Measurements from ENCODE around the gene PSME4.
"Not testable (repeated sequence)": the region's sequence is repeated elsewhere in the genome, so short reads cannot be mapped to it uniquely, and the experiment has no call there.

Gene PSME4

DNA sequence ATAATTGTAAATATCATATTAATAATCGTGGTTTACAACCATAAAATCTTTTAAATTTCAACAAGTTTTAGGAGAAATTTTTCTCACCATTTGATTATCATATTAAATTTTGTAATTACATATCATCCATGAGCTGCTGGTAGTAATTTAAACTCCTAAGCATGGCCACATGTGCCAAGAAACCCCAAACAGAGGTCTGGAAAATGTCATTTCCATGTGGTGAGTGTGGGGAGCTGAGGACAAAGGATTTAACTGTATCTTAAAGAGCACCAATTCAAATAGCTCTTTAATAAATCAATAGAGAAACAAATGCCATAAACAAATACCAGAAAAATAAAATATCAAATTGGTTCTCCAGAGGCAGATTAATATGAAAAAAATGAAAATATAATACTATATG, 26.3 kb downstream of the PSME4 start:
- H3K4me3 ChIP-seq (ENCODE audit: low read depth, low read length): no peak overlapping the region
- TF ChIP-seq, protein P1, sequence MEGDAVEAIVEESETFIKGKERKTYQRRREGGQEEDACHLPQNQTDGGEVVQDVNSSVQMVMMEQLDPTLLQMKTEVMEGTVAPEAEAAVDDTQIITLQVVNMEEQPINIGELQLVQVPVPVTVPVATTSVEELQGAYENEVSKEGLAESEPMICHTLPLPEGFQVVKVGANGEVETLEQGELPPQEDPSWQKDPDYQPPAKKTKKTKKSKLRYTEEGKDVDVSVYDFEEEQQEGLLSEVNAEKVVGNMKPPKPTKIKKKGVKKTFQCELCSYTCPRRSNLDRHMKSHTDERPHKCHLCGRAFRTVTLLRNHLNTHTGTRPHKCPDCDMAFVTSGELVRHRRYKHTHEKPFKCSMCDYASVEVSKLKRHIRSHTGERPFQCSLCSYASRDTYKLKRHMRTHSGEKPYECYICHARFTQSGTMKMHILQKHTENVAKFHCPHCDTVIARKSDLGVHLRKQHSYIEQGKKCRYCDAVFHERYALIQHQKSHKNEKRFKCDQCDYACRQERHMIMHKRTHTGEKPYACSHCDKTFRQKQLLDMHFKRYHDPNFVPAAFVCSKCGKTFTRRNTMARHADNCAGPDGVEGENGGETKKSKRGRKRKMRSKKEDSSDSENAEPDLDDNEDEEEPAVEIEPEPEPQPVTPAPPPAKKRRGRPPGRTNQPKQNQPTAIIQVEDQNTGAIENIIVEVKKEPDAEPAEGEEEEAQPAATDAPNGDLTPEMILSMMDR (IDR thresholded peaks at IDR 0.05; ENCODE audit: borderline replicate concordance, insufficient read depth, low read depth, low read length): no peak

DNA sequence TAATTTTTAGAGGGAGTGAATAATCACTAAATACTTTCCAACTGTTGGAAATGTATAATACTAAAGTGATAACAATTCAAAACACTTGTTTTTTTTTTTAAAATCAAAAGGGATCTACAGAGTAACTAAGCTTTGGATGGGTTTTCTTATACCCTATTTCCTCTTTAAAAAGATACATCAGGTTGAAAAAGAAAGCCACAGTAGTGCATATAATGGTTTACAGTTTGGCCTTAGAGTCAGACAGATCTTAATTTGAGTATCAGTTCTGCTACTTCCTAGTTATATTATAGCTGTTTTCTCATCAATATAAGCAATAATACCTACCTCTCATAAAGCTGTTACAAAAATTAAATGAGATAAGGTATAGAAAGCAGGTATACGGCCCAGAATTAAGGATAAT, 28.5 kb downstream of the PSME4 start:
- TF ChIP-seq, protein P1 (IDR thresholded peaks at IDR 0.05; ENCODE audit: borderline replicate concordance, insufficient read depth, low read depth, low read length): no peak
- no peak overlapping the region for H3K4me3 ChIP-seq (ENCODE audit: low read depth, low read length)

DNA sequence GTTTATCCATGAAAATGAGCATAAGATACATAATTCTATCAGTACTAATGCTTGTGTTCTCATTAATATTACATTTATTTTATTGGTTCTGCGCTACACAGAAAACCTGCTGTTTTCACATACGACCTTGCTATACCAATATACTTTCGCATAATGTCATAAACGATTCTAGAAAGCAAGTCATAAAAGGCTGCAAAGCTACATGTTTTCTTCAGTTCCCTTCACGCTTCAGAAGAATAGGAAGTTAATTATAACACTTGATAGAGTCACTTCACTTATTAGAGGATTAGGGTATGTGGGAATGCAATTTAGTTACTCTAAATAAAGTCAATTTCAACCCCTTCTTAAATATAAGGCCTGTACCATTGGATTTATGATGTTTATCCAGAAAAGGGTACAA, 29.0 kb downstream of the PSME4 start:
- TF ChIP-seq, protein P1 (IDR thresholded peaks at IDR 0.05; ENCODE audit: borderline replicate concordance, insufficient read depth, low read depth, low read length): no peak
- no peak overlapping the region for H3K4me3 ChIP-seq (ENCODE audit: low read depth, low read length)

DNA sequence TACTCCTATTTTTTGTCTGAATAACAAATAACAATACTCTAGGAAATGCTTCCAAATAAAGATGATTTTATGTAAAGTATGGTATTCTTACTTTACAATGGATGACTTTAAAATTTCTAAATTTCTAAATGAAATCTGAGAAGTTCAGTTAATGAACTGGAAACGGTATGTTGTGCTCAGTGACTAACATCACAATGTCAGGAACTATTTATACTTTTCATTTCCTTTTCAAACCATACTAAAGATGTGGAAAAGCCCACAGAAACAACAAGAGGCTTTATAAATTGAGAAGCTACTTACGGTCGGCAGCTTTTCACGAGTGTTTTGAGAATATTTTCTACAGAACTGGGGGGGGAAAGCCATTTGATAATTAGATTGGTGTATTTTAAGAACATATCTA, 31.1 kb downstream of the PSME4 start:
- TF ChIP-seq, protein P1 (IDR thresholded peaks at IDR 0.05; ENCODE audit: borderline replicate concordance, insufficient read depth, low read depth, low read length): no peak
- H3K4me3 ChIP-seq (ENCODE audit: low read depth, low read length): no peak overlapping the region

DNA sequence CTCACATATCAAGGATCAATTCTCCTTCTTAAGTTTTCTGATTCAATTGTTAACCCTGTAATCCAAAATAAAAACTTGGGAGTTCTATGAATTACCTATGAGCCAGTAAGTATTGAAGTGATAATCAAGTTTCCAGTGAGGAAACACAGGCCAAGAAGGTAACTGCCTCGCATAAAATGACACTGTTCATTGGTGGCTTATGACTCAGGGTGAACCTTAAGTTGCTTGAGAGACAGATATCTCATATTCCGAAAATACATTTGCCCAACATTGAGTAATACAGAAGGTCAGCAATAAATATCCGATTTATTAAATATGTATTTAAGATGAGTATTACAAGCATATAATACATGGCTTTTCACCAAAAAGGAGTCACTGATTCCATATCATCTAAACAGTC, 31.9 kb downstream of the PSME4 start:
- TF ChIP-seq, protein P1 (IDR thresholded peaks at IDR 0.05; ENCODE audit: borderline replicate concordance, insufficient read depth, low read depth, low read length): no peak

DNA sequence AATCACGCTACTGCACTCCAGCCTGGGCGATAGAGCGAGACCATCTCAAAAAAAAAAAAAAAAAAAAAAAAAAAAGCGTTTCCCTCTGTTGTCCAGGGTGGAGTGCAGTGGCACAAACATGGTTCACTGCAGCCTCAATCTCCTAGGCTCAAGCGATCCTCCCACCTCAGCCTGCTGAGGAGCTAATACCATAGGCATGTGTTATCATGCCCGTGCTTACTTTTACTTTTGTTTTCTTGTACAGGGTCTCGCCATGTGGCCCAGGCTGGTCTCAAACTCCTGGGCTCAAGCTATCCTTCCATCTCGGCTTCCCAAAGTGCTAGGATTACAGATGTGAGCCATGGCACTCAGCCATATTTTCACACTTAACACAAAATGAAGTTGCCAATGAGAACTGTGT, 37.5 kb downstream of the PSME4 start:
- TF ChIP-seq, protein P1 (IDR thresholded peaks at IDR 0.05; ENCODE audit: borderline replicate concordance, insufficient read depth, low read depth, low read length): no peak

More for the DNA sequence above, 31.9 kb downstream of the PSME4 start:
- H3K4me3 ChIP-seq (ENCODE audit: low read depth, low read length): no peak overlapping the region

DNA sequence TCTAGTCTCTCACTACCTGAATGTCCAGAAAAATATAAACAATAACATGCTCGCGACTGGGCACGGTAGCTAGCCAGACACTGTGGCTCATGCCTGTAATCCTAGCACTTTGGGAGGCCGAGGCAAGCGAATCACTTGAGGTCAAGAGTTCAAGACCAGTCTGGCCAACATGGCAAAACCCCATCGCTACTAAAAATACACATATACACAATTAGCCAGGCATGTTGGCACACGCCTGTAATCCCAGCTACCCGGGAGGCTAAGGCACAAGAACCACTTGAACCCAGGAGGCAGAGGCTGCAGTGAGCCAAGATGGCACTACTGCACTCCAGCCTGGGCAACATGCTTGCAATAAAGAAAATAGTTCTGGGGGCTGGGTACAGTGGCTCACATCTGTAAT, 44.5 kb downstream of the PSME4 start:
- H3K4me3 ChIP-seq (ENCODE audit: low read depth, low read length): not testable (repeated sequence)

More for the DNA sequence above, 37.5 kb downstream of the PSME4 start:
- H3K4me3 ChIP-seq (ENCODE audit: low read depth, low read length): no peak overlapping the region

DNA sequence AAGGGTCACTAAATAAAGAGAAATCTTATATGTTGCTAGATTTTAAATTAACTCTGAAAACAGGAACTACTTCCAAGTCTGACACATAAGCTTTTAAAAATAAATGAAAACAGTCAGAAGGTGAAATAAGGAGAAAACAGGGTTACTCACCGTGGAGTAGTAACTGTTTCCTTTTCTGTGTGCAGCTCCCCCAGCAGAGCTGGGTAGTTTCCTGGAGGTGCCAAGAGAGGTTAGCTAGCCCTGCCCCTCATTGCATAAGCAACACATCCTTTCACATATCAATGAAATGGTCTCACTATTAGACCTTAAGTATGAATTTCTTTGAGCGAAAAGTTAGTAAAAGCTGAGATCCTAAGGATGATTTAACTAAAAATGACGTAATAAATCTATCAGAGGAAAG, 57.1 kb downstream of the PSME4 start:
- TF ChIP-seq, protein P1 (IDR thresholded peaks at IDR 0.05; ENCODE audit: borderline replicate concordance, insufficient read depth, low read depth, low read length): no peak
- no peak overlapping the region for H3K4me3 ChIP-seq (ENCODE audit: low read depth, low read length)

Measured in GM12875 (cell line).